ENCODE data around the gene MGAM2. TPM values are rescaled to one million over a fixed set of nuclear protein-coding genes. Genes with fewer than 3 reads are reported as not detected.

MGAM2 gene
- total and polyA plus RNA-seq, 2 of the 4 experiments (the other 2 are of a cell fraction): not detected

GRCh38 chr7:142172932-142173331, 61.4 kb downstream of the MGAM2 start:
- in situ Hi-C loops (cut with MboI; ENCODE audit: low sequenced_read_pairs): no loop called here

More at GRCh38 chr7:142172932-142173331, 61.4 kb downstream of the MGAM2 start:
- no peak overlapping the region for H2BK5ac ChIP-seq (ENCODE audit: low read depth, low read length, poor library complexity, severe bottlenecking)
- no peak overlapping the region for H4K91ac ChIP-seq (ENCODE audit: insufficient read depth, low read depth, low read length)
- H3K27me3 ChIP-seq (ENCODE audit: control insufficient read depth, insufficient read depth, low read length): no peaks in the 10 kb centered on the region
- ChIA-PET CTCF (no interaction called here), POLR2A (ENCODE audit: unreplicated experiment) (no interaction called here)
- no peak overlapping the region for H4K5ac ChIP-seq (ENCODE audit: low read depth, low read length)
- H3K4me1 ChIP-seq (ENCODE audit: control insufficient read depth, insufficient read depth, low read length): no peaks in the 10 kb centered on the region
- intact Hi-C loops (cut with micrococcal nuclease) (no loop called here), dilution Hi-C loops (cut with HindIII; ENCODE audit: low sequenced_read_pairs, unreplicated experiment) (no loop called here)
- no peak overlapping the region for H2AK9ac ChIP-seq (replicated peaks; ENCODE audit: low read depth, low read length, poor library complexity)
- H3K9me3 ChIP-seq (ENCODE audit: control insufficient read depth, insufficient read depth, low read length): peaks cover 11% of the 10 kb centered on the region
- no peak overlapping the region for H3K27ac ChIP-seq (ENCODE audit: insufficient read depth, low read length)
- H2AFZ ChIP-seq (replicated peaks; ENCODE audit: low read length, poor library complexity): no peak overlapping the region
- H3K4me2 ChIP-seq (ENCODE audit: low read depth, low read length): no peak overlapping the region
- no peak overlapping the region for H2BK15ac ChIP-seq (ENCODE audit: low read depth, low read length)
- WGBS, 2 experiments (ENCODE audit: extremely low coverage in 2 of 2, insufficient read length in 1 of 2): no CpG with 5 or more reads among the region's 4 CpGs
- no peak overlapping the region for H3K56ac ChIP-seq (ENCODE audit: extremely low read depth, insufficient read depth, low read length)
- no peak overlapping the region for H3K18ac ChIP-seq (ENCODE audit: low read depth, low read length)
- H3K14ac ChIP-seq (replicated peaks; ENCODE audit: low read depth, low read length): no peak overlapping the region
- no peak overlapping the region for H3K23ac ChIP-seq (ENCODE audit: low read depth, low read length)
- no peaks in the 10 kb centered on the region for H3K79me1 ChIP-seq (ENCODE audit: low read depth in 1 of 2, low read length in 2 of 2)
- ATAC-seq (ENCODE audit: low read depth) (no peak), DNase-seq (no peak)
- no peak overlapping the region for H2AK5ac ChIP-seq (ENCODE audit: low read depth, low read length)
- no peak overlapping the region for H3K4me3 ChIP-seq (ENCODE audit: insufficient read depth, low read depth, low read length)
- H4K8ac ChIP-seq (ENCODE audit: low read depth in 2 of 2, low read length in 2 of 2): no peak overlapping the region
- no peak overlapping the region for H3K4ac ChIP-seq (ENCODE audit: low read depth, low read length)
- no peaks in the 10 kb centered on the region for H4K20me1 ChIP-seq (ENCODE audit: insufficient read depth, low read length)
- H2BK20ac ChIP-seq (ENCODE audit: low read depth, low read length): no peak overlapping the region
- no peak overlapping the region for H2BK120ac ChIP-seq (ENCODE audit: low read depth, low read length)
- no peak for TF ChIP-seq RAD21 (IDR thresholded peaks at IDR 0.05; ENCODE audit: low read length)
- no peak for TF ChIP-seq ELK1 (IDR thresholded peaks at IDR 0.05; ENCODE audit: borderline replicate concordance, low read depth, low read length)
- TF ChIP-seq BHLHE40 (IDR thresholded peaks at IDR 0.05; ENCODE audit: low read depth, low read length): no peak
- no peak overlapping the region for H3K9ac ChIP-seq (ENCODE audit: low read depth, low read length)
- H3K9me1 ChIP-seq (ENCODE audit: insufficient read depth, low read length): no peaks in the 10 kb centered on the region
- no peaks in the 10 kb centered on the region for H3K36me3 ChIP-seq (ENCODE audit: control insufficient read depth, insufficient read depth, low read length)
- no TSS peak for BruUV-seq (replicated peaks)

All from IMR-90 (cell line).